Glutamatergic neuron (in vitro differentiated cells): ENCODE data around the gene PROS1. TPM values are rescaled to one million over a fixed set of nuclear protein-coding genes. Genes with fewer than 3 reads are reported as not detected.
"Not testable (repeated sequence)": the region's sequence is repeated elsewhere in the genome, so short reads cannot be mapped to it uniquely, and the experiment has no call there.

ENCODE experiments used
- DNase-seq: peaks from one replicate; pipeline ENCODE4 v3.0.0; 2022
- H3K27ac Mint-ChIP-seq: one replicate; pipeline ENCODE4 v1.8.0; 2020; ENCODE audit warnings: mild to moderate bottlenecking, mixed read lengths, inconsistent platforms; ENCODE audit not compliant: unreplicated experiment
- H3K27me3 Mint-ChIP-seq: one replicate; pipeline ENCODE4 v1.8.0; 2020; ENCODE audit warnings: mild to moderate bottlenecking, moderate library complexity, mixed read lengths, inconsistent platforms; ENCODE audit not compliant: unreplicated experiment
- H3K36me3 Mint-ChIP-seq: one replicate; pipeline ENCODE4 v1.8.0; 2020; ENCODE audit warnings: mild to moderate bottlenecking, mixed read lengths, inconsistent platforms; ENCODE audit not compliant: unreplicated experiment
- H3K4me1 Mint-ChIP-seq: one replicate; pipeline ENCODE4 v1.8.0; 2020; ENCODE audit warnings: mild to moderate bottlenecking, low read depth, mixed read lengths, inconsistent platforms; ENCODE audit not compliant: unreplicated experiment
- H3K4me3 Mint-ChIP-seq: one replicate; pipeline ENCODE4 v1.8.0; 2020; ENCODE audit warnings: mild to moderate bottlenecking, mixed read lengths, inconsistent platforms; ENCODE audit not compliant: unreplicated experiment
- H3K9me3 Mint-ChIP-seq: one replicate; pipeline ENCODE4 v1.8.0; 2020; ENCODE audit warnings: mild to moderate bottlenecking, moderate library complexity, mixed read lengths, inconsistent platforms; ENCODE audit not compliant: unreplicated experiment
- CTCF ChIP-seq: fragments of 200-600 bp; sonication (generic); IDR thresholded peaks from one replicate; pipeline ENCODE4 v1.5.0; 2021; ENCODE audit not compliant: partially characterized antibody, unreplicated experiment
- total RNA-seq: library from RNA; stranded (reverse); fragmentation: NEBNext Ultra II Directional; extraction: Animal tissue kit (Norgen Biotek cat#: 25700); gene quantifications from one replicate; pipeline ENCODE4 v1.2.1, GENCODE V29; 2021; ENCODE audit not compliant: unreplicated experiment

The PROS1 gene
- total RNA-seq, 1 donor from 2014 or later = 4.9 TPM

- Mint-ChIP-seq H3K9me3 (peaks cover 6% of the 10 kb centered on the region), H3K27me3 (peaks cover 3% of the 10 kb centered on the region), H3K36me3 (no peaks in the 10 kb centered on the region), H3K4me1 (no peaks in the 10 kb centered on the region), H3K4me3 (no peak overlapping the region), H3K27ac (no peak overlapping the region)
- TF ChIP-seq CTCF = no peak
- DNase-seq = no peak
Measured at GRCh38 chr3:93867425-93867824, 106.3 kb downstream of the PROS1 start.

- TF ChIP-seq CTCF = no peak
- H3K27ac Mint-ChIP-seq = no peak overlapping the region
- peaks cover 1% of the 10 kb centered on the region for H3K27me3 Mint-ChIP-seq
- H3K9me3 Mint-ChIP-seq = peaks cover 2% of the 10 kb centered on the region
- no peaks in the 10 kb centered on the region for H3K4me1 Mint-ChIP-seq
- H3K36me3 Mint-ChIP-seq = no peaks in the 10 kb centered on the region
- no peak overlapping the region for H3K4me3 Mint-ChIP-seq
- no peak for DNase-seq
Measured at GRCh38 chr3:93861017-93861416, 112.7 kb downstream of the PROS1 start.

- Mint-ChIP-seq H3K36me3 (no peaks in the 10 kb centered on the region), H3K27ac (no peak overlapping the region), H3K4me3 (no peak overlapping the region), H3K4me1 (no peaks in the 10 kb centered on the region), H3K27me3 (peaks cover 1% of the 10 kb centered on the region), H3K9me3 (peaks cover 9% of the 10 kb centered on the region)
- TF ChIP-seq CTCF = no peak
- DNase-seq = no peak
Measured at GRCh38 chr3:93855401-93855800, 118.3 kb downstream of the PROS1 start.

GRCh38 chr3:93852228-93852627, 121.5 kb downstream of the PROS1 start:
- not testable (repeated sequence) for H3K4me1 Mint-ChIP-seq, H3K36me3 Mint-ChIP-seq, H3K27ac Mint-ChIP-seq, H3K27me3 Mint-ChIP-seq, DNase-seq, H3K4me3 Mint-ChIP-seq
- peaks cover 13% of the 10 kb centered on the region for H3K9me3 Mint-ChIP-seq

- no peaks in the 10 kb centered on the region for H3K4me1 Mint-ChIP-seq
- H3K27ac Mint-ChIP-seq = no peak overlapping the region
- no peaks in the 10 kb centered on the region for H3K36me3 Mint-ChIP-seq
- H3K27me3 Mint-ChIP-seq = peaks cover 1% of the 10 kb centered on the region
- peaks cover 4% of the 10 kb centered on the region for H3K9me3 Mint-ChIP-seq
- no peak for DNase-seq
- no peak overlapping the region for H3K4me3 Mint-ChIP-seq
- no peak for TF ChIP-seq CTCF
Measured at GRCh38 chr3:93843981-93844380, 129.7 kb downstream of the PROS1 start.

GRCh38 chr3:93839193-93839592, 134.5 kb downstream of the PROS1 start:
- not testable (repeated sequence) for H3K4me1 Mint-ChIP-seq, DNase-seq, H3K27ac Mint-ChIP-seq, H3K4me3 Mint-ChIP-seq, H3K9me3 Mint-ChIP-seq, H3K27me3 Mint-ChIP-seq, H3K36me3 Mint-ChIP-seq

Other genes with a start within 250 kb of the PROS1 start
- 12.1 TPM for gene ARL13B, start 6.3 kb upstream of the PROS1 start, total RNA-seq
- gene STX19, start 54.7 kb upstream of the PROS1 start, total RNA-seq = not detected
- 3.5 TPM for gene DHFR2, start 89.0 kb upstream of the PROS1 start, total RNA-seq
- gene NSUN3, start 89.2 kb upstream of the PROS1 start, total RNA-seq = 16.3 TPM